HG03378 (cell line): ENCODE results near the gene CCT6B.
"Not testable (repeated sequence)": the region's sequence is repeated elsewhere in the genome, so short reads cannot be mapped to it uniquely, and the experiment has no call there.

ENCODE experiments used
- ATAC-seq: cut with Tn5 transposase; IDR thresholded peaks from one replicate; pipeline ENCODE4 v1.9.1; 2021; ENCODE audit warnings: mild to moderate bottlenecking, moderate library complexity; ENCODE audit not compliant: unreplicated experiment

Gene CCT6B, protein sequence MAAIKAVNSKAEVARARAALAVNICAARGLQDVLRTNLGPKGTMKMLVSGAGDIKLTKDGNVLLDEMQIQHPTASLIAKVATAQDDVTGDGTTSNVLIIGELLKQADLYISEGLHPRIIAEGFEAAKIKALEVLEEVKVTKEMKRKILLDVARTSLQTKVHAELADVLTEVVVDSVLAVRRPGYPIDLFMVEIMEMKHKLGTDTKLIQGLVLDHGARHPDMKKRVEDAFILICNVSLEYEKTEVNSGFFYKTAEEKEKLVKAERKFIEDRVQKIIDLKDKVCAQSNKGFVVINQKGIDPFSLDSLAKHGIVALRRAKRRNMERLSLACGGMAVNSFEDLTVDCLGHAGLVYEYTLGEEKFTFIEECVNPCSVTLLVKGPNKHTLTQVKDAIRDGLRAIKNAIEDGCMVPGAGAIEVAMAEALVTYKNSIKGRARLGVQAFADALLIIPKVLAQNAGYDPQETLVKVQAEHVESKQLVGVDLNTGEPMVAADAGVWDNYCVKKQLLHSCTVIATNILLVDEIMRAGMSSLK

DNA sequence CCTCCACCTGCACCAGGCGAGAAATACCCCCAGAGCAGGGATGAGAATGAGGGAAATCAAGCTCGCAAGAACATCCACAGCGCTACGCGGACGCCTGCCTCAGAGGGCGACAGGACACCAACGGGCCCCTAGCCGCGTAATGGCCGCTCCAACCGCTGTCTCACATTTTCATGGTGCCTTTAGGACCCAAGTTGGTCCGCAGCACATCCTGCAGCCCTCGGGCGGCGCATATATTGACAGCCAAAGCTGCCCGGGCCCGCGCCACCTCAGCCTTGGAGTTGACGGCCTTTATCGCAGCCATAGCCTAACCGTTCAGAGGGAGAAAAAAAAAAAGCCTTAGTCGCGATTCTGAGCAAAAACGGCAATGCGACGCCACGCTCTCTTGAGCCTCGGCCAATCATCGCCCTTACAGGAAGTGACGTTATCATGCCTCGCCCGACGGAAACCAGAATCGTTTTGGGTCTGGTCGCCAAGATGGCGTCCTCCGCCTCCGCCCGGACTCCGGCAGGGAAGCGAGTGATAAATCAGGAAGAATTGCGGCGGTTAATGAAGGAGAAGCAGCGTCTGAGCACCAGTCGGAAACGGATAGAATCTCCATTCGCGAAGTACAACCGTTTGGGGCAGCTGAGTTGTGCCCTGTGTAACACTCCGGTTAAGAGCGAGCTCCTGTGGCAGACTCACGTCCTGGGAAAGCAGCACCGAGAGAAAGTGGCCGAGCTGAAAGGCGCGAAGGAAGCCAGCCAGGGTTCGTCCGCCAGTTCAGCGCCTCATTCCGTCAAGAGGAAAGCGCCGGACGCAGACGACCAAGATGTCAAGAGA is at the start of gene CCT6B, which contains the start of gene ZNF830:
CCT6B (minus strand) TSS at position 368 of the 819 bp plus-strand sequence; CDS start at position 301, 67 bp downstream.
ZNF830 (plus strand) TSS at position 448 of the 819 bp plus-strand sequence; CDS start at position 475, 27 bp downstream.
- peak; percentile 88 for ATAC-seq

DNA sequence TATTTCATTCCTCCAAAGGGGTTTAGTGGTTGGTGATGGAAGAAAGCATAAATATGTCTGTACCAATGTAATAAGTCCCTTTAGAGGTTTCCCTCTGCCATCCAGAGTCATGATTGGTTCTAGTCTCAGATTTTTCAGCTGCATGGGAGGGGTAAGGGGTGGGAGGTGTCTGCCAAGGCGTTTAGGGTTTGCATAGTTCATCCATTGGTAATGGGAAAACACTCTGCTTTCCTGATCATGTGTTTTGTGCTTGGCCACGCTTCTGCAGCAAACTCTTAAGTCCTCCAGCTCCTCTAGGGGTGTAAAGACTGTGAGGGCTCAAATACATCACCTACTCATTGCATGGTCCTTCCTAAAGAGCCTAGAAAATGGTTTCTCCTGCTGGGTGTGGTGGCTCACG is 48.8 kb upstream of the CCT6B start:
- no peak for ATAC-seq

DNA sequence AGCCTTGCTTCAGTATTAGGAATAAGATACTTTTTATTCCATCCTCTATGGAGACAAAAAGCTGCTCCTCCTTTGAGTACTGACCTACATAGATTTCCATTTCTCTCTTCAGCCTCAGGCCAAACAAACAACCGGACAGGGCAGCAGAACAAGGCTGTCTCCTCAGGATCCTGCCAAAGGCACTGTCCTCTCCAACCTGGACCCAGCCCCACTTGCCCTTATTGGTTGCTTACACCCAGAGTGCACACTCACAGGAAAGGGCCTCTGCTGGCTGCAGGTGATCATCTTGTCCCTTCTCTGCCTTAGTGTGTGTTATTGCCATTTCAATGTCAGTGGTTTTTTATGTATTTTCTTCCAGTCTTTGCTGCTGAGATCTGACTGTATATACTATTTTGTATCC is 45.7 kb upstream of the CCT6B start:
- no peak for ATAC-seq

DNA sequence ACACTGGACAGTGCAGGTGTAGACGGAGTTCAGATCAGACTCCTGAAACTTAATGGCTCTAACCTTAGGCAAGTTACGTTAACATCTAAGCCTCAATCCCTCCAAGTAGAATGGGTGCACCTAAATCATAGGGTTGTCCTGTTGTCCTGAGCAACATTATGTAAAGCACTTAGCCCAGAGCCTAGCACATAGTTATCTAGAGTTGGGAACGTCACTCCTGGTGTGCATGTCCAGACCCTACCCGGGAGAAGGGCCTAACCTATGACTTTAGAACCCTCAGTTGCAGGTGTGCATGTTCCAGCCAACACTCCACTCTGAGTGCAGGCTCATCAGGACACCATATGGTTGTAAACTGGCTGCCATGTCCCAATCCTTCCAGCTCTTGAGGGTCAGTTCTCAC is 45.1 kb upstream of the CCT6B start:
- no peak for ATAC-seq

DNA sequence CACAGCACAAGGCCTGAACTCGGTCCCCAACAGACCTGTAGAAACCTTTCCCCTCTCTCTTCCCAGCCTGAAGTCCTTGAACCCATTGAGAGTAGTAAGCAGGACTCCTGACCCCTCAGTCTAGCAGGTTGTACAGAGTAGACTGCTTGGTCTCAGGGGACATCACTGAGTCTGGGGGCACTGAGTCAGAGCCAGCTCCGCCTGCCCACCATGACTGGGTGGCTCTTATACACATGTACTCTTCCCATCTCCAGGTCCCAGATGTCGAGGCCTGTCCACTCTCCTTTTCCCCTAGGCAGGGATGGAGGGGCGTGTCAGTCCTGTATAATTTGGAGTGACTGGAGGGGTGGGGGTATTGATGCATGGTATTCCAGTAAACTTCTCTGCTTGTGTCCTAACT is 42.5 kb upstream of the CCT6B start:
- no peak for ATAC-seq

DNA sequence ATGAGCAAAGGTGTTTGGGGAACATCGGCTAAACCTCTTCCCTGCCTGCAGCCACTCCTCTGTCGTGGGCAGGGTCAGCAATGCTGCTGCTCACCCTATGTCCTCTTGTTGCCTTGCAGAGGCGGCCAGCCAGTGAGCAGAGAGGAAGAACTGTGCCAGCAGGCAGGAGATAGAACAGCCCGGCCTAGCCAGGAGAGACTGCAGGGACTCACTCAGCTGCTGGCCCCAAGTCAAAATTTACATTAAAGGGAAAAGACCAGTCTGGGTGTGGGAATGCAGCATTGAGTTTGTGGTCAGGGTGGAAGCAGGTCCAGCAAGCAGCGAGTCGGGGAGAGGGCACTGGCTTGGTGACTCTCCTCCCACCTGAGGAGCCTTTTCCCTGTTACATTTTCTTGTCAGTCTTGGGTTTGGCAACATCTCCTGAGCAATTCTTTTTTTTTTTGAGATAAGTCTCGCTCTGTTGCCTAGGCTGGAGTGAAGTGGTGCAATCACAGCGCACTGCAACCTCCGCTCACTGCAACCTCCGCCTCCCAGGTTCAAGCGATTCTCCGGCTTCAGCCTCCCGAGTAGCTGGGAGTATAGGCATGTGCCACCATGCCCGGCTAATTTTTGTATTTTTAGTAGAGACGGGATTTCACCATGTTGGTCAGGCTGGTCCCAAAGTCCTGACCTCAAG is 41.8 kb upstream of the CCT6B start:
- ATAC-seq, result no peak

DNA sequence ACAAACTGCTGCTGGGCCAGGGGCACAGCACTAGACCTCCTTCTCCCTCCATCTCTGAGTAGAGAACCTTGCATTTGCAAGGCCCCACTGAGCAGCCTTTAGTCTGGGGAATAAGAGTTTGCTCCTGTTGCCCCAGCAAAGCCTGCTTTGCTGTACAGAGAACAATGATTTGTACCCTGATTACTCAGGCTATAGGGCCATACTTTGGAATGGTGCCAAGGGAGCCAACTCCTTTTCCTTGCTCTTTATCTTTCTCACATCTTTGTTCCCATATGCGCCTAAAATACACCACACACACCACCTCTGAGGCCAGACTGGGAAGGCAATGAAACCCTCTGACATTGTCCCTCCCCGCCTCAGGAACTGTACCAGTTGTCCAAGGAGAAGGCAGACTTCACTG is 40.3 kb upstream of the CCT6B start:
- ATAC-seq, result no peak

DNA sequence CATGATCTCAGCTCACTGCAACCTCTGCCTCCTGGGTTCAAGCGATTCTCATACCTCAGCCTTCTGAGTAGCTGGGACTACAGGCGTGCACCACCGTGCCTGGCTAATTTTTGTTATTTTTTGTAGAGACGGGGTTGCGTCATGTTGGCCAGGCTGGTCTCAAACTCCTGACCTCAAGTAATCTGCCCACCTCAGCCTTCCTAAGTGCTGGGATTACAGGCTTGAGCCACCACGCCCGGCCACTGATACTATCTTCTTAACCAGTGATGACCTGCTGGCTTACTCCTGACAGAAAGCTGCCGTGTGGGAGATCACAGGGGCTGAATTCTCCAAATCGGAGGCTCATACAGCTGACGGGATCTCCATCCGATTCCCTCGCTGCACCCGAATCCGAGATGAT is 39.7 kb upstream of the CCT6B start:
- not testable (repeated sequence) for ATAC-seq

DNA sequence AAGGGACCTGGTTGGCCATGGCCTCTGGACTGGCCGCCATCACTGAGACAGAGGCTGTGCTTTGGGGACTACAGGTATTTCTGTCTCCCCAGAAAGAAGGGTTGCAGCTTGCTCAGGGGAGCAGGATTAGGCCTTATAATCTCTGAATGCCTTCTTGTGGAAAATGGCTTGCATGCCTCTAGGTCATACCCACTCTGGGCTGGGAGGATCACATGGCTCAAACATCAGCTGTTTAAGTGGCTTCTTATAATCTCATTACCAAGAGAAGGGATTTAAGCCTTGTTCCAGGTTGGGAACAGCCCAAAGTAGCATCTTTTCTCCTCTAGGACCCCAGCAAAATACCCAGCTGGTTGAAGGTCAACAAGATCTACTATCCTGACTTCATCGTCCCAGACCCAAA is 38.2 kb upstream of the CCT6B start:
- no peak for ATAC-seq

DNA sequence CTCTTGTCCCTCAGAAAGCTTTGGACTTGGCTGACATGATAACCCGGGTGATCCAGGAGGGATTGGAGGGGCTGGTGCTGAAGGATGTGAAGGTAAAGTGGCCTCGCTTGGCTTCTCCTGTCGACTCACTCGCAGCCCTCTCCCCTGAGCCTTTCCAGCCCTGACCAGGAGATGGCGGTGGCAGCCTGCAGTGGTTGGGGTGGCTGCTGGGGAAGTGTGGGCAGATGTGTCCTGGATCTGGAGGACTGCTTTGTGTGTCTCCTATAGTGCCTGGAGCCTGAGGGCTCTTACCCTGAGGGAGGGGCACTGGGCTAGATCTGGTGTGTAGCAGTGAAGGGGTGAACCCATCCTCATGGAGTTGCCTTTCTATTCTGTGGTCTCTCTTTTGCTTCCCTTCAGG is 36.9 kb upstream of the CCT6B start:
- ATAC-seq, result no peak

DNA sequence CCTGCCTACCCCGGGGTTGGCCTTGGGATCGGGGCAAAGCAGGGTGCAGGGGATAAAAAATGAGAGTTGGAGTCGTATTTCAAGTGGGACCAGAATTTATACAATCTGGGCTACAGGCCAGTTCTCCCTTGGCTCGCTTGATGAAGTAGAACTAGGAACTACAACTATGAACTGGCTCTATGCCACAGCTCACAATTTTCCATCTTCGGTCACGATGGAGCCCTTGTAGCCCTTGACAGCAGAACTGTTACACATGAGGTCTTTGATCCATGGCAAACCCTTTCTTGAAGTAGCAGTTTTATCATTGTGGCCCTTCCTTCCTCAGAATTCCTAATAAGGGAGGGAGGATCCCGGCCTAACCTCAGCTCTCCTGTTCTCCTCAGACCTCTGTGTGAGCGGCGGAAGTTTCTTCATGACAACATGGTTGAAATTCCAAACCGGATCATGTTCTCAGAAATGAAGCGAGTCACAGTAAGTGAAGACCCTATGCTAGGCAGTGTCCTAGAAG is 36.1 kb upstream of the CCT6B start:
- ATAC-seq, result no peak

DNA sequence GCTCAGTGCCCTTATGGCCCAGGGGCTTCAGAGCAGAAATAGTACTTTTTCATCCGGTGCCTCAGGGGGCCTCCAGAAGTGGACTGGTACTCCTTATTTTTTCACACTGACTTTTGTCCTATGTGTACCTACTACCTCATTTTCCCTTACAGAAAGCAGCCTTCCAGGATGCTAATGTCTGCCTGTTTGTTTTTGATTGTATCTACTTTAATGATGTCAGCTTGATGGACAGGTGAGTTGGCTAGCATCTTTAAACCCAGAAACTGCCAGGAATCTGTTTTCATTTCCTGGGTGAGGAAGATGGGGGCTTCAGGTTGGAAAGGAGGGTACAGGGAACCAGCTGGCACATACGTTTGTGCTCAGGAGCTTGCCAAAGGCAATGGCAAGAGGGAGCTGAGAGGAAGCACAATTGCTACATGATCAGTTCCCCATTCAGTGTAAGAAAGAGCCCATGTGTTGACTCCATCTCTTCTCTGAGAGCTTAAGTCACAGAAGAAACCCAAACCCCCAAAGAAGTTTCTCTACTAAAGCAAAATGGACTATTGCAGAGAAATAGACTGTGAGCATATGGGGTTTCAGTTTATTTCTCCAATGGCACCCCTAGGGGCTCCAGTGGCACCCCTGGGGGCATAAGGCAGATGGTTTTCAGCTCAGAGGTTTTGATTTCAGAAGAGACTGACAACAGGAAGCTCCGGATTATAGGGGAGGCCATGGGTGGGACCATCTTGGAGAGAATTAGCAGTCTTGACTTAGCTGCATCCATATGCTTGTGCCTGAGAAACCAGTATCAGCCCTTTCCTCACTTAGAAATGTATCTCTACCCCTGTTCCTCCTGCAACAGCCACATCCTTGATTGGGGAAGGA is 35.4 kb upstream of the CCT6B start:
- ATAC-seq, result no peak

DNA sequence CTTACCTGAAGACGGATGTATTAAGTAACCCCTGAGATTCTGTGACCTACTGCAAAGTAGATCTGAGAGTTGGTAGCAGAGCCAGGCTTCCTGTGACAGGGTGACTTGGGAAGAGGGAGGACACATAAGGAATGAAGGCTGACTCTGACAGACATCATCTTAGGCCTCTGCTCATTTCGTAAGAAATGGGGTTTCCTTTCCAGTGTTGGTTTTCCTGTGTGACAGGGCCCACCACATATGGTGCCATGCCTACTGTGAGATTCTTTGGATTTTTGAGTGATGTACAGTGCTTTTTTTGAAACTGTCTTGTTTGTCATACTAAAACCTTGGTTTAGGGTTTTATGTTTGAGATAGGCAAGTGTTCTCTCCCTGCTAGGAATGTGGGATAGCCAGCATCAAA is 31.8 kb upstream of the CCT6B start:
- no peak for ATAC-seq

DNA sequence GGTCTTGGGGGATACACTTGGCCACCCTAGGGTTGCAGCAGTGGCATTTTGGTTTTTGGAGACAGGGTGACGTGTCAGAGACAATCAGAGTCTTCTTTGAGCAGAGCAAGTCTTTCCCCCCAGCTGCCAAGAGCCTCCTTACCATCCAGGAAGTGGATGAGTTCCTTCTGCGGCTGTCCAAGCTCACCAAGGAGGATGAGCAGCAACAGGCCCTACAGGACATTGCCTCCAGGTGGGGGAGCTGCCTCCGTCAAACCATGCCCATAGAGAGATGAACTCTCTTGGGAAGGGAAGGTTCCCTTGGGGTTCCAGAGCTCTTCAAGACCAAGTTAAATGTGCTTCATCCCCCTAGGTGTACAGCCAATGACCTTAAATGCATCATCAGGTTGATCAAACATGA is 30.3 kb upstream of the CCT6B start:
- ATAC-seq, result no peak

DNA sequence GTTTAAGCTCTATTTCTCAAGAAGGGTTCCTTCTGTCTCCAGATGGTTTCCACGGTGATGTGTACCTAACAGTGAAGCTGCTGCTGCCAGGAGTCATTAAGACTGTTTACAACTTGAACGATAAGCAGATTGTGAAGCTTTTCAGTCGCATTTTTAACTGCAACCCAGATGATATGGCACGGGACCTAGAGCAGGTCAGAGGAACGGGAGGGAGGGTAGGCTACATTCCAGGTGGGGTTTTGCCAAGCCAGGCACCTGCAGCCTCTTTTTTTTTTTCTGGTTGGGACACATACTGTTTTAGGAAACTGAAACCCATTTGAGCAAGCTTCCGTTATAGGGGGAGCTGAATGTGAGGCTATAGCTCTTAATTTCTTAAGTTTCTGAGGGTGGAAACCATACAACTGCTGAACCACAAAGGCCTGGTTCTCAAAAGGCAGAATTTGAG is 29.7 kb upstream of the CCT6B start:
- no peak for ATAC-seq

DNA sequence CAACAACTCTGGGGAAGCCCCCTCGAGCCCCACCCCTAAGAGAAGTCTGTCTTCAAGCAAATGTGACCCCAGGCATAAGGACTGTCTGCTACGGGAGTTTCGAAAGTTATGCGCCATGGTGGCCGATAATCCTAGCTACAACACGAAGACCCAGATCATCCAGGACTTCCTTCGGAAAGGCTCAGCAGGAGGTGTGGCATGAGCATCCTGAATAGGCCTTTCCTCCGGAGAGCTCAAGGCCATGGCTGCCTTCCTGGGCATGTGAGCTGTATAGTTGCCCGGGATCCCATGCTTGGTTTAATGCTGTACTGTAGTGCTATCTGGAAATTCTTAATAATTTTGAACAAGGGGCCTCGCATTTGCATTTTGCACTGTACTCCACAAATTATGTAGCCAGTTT is 28.2 kb upstream of the CCT6B start:
- no peak for ATAC-seq

DNA sequence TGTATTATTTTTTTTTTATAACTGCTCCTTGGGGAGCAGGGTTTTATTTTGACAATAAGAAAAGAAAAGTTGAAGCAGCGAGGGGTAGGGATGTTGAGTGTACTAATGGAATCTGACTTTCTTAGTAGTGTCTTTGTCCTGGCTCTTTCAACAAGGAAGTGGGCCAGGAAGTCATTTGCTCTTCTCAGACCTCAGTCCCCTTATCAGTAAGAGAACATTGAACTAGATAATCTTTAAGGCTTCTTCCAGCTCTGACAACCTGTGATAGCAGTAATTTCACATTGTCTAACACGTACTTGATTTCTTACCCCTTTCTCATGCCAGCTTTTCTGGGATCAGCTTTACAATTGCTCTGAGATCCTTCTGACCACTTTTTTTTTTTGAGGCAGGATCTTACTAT is 27.4 kb upstream of the CCT6B start:
- no peak for ATAC-seq

DNA sequence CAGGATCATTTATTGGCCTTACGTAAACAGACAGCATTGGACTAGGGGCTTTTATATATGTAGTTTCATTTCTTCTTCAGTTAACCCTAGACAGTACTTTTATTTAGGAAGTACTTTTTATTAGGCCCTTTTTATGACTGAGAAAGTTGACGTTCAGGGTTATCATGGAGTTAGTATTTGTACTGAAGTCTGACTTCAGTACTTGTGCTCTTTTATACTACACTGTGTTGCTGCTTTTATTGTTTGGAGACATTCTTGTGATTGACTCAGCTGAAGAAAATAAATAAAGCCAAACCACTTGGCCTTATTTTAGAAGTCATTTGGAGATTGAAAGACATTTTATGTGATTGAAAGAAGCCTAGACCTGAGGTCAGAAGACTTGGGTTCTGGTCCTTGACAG is 26.0 kb upstream of the CCT6B start:
- no peak for ATAC-seq

DNA sequence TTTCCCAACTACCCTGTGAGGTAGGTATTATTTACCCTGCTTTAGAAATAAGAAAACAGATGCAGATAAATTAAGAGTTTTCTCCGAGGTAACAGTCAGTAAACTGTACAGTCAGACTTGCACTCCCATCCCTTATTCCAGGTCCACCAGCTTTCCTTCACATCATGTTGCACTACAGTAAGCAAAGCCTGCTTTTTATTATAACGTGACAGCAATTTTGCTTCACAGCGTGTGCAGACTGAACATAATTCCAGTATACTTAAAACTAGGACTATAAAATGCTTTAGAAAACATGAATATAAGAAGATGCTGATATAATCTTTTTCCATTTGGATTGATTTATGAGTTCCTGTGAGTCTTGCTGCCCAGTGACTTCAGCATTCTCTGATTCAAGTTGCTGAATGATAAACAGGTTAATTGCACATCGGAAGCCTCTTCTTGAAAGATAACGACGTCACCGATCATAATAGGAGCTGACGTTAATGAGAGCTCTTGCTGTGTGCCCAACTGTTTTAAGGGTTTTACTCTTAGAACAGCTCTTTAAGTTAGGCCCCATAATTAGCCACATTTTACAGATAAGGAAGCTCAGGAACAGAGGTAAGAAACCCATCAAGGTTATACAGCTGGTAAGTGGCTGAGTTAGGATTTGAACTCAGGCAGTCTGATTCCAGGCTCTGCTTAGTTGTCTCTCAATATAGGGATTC is 20.4 kb upstream of the CCT6B start:
- ATAC-seq, result no peak
